Central memory CD4-positive, alpha-beta T cell (primary cell): ENCODE data around the gene KISS1R.
"Not testable (repeated sequence)": the region's sequence is repeated elsewhere in the genome, so short reads cannot be mapped to it uniquely, and the experiment has no call there.

Experiments
- DNase-seq: peaks from one replicate; pipeline ENCODE4 v3.0.0; 2022
- total RNA-seq, 3 experiments: gene quantifications; one replicate each; lab custom pipeline; 2026; lab: John Stamatoyannopoulos, UW

KISS1R gene
- total RNA-seq, result 1.7 to 2.5 (median 2.1) reads per million in 3 experiments

DNA sequence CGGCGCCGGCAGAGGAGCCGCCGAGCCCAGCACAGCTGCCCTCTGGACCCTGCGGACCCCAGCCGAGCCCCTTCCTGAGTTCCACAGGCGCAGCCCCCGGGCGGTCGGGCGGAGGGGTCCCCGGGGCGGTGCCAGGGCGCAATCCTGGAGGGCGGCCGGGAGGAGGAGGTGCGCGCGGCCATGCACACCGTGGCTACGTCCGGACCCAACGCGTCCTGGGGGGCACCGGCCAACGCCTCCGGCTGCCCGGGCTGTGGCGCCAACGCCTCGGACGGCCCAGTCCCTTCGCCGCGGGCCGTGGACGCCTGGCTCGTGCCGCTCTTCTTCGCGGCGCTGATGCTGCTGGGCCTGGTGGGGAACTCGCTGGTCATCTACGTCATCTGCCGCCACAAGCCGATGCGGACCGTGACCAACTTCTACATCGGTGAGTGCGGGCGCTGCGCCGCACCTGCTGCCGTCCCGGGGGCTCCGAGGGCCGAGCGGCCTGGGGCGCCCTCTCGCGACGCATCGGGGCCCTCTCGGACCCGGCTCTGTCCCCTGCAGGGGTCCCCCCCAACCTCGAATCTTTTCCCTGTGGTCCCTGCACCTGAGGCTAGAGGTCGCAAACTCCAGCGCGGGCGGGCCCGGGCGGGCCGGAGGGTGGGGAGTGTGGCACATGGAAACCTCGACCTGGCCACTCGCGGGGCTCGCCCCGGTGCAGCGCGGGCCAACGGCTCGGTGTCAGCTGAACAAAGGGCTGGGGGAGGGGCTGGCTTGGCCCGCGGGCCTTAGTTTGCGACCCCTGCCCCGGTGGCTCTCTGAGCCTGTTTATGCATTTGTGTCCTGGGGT is at the start of gene KISS1R:
Gene KISS1R, plus strand, starts transcription at position 11 of the 829 bp plus-strand sequence. Its CDS starts 170 bp downstream, at position 181.
- DNase-seq, result no peak

DNA sequence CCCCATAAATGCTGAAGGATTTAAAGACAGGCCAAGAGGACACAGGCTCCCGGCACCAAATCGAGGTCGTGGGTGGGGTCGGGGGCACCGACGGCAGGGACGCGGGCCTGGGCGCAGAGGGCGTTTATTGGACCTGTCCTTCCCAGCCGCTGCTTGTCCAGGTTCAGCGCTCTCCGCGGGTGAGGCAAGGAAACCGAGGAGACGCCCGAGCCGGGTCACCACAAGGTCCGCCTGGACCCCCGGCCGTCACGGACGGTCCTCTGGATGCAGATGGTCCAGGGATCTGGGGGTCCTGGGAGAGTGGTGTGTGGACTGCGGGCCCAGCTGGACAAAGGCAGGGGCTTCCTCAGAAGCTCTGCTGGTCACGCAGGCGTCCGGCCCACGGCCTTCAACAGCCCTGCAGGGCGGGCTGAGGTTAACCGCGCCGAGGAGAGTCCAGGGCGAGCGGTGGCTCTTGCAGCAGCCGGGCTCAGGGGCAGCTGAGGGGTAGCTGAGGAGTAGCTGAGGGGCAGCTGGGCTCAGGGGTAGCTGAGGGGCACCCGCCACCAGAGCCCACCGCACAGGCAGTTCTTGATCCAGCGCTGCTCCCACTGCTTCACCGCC is 49.2 kb upstream of the KISS1R start:
- DNase-seq, result no peak

DNA sequence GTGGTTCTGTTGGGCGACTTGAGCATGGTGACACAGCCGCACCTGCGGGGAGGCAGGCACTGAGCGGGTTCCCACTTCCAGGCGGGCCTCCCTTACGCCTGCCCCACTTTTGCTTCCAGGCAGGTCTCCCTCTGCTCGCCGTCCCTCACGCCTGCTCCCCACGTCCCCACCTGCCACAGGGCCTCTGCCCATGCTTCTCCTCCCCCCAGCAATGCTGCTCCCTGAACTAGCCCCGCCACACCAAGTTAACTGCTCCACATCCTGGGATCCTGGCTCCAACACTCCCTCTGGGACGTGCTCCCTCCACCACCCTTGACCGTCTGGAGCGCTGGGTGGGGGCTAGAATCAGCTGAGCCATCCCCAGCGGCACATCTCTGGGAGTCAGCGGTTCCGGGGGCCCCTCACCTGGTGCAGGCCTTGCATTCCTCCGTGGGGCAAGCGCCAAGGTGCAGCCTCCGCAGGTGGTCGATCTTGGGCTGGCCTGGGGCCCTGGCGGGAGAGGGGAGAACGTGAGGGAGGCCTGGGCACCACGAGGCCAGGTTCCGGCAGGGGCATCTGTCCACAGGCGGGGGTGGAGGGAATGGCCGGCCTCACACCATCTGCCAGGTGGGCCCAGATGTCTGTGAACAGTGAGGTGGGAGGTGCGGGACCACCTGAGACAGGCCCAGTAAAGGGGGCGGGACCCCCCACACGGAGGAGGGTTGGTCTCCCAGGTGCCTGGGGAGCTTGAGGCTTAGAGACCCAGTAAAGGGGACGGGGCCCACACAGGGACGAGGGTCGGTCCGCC is 48.5 kb upstream of the KISS1R start:
- DNase-seq, result no peak

DNA sequence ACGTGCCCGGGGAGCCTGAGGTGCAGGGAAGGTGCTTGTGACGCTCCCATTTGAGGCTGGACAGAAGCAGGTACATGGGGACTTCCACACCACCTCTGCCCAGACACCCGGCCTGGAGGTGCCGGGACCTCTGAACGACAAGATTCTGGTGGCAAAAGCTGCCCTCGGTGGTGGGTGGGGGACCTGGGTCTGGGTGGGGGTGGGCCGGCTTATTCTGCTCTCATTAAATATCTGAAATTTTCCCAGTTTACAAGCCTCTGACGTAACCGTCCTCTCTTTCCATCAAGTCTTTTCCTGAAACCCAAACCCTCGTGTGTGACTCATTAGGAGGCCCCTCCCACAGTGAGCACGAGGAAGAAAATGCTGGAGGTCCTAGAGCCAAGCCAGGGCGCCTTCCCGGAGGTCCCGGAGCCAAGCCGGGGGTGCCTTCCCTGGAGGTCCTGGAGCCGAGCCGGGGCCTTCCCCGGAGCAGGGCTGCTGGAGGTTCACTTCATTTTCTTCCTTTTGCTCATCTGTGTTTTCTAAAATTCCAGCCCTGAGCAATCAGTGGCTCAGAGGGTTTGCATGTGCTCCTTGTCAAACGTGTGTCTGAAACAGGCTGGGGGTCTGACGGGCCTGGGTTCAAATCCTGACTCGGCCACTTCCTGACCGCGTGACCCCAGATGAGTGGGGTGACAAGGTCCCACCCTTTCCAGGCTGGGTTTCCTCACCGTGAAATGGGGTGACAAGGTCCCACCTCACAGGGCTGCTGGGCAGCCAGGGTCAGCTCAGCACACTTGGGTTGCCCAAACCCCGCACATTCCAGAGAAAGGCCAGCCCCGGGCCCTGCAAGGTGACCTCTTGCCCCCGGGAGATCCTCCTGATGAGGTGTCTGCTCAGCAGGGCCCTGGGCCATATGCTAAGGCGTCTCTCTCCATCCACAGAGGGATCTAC is 47.6 kb upstream of the KISS1R start:
- DNase-seq, result no peak

DNA sequence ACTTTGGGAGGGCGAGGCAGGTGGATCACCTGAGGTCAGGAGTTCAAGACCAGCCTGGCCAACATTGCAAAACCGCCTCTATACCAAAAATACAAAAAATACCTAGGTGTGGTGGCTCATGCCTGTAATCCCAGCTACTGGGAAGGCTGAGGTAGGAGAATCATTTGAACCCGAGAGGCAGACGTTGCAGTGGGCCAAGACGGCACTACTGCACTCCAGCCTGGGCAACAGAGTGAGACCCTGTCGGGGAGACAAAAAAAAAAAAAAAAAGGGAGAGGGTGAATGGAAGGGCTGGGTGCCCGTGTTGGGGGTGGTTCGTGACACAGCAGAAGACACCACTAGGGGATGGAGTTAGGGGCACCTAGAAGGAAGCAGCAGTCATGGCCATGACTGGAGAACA is 46.8 kb upstream of the KISS1R start:
- no peak for DNase-seq

DNA sequence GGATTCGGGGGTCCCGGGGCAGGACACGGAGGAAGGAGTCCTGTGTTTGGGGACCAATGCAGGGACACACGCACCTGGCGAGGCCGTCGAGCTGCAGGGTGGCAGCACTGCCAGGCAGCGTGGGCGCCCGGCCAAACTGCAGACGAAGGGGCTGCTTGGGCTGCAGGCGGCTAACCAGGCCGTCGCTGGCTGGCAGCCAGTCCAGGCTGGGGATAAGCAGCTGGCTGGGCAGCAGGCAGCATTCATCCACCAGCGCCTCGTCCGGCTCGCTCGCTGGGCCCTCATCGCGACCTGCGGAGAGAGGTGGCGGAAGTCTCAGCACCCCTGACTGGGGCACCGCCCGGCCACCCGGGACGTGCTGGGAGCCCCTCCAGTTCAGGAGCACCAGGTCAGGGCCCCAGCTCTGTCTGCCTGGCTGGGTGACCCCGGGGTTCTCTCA is 46.2 kb upstream of the KISS1R start:
- DNase-seq, result no peak

DNA sequence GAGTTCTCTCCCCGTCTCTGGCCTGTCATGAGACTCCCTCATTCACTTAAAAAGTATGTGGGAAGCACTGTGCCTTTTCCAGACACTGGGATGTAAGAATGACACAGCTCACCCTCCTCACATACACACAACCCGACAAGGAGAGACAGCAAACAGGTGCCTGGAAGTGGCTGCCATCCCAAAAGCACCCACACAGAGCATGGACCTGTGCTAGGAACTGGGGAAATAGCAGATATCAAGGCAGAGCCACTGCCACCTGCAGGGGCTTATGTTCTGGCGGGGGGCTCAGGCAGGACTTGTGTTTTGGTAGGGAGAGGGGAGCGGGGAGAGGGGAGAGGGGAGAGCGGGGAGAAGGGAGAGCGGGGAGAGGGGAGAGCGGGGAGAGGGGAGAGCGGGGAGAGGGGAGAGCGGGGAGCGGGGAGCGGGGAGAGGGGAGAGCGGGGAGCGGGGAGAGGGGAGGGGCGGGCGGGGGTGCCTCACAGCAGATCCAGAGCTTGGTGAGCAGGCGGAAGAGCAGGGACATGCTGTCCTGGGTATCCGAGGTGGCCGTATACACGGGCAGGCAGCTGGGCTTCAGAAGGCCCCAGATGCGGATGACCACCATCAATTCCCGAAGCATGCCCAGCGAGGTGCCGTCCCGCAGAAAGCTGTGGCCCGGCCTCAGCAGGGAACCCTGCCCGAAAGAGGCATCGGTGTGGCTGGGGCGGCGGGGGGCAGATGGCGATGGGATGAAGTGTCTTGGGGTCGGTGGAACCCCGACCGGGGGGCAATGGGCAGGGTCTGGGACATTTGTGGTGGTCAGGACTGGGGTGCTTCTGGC is 45.5 kb upstream of the KISS1R start:
- DNase-seq, result no peak

DNA sequence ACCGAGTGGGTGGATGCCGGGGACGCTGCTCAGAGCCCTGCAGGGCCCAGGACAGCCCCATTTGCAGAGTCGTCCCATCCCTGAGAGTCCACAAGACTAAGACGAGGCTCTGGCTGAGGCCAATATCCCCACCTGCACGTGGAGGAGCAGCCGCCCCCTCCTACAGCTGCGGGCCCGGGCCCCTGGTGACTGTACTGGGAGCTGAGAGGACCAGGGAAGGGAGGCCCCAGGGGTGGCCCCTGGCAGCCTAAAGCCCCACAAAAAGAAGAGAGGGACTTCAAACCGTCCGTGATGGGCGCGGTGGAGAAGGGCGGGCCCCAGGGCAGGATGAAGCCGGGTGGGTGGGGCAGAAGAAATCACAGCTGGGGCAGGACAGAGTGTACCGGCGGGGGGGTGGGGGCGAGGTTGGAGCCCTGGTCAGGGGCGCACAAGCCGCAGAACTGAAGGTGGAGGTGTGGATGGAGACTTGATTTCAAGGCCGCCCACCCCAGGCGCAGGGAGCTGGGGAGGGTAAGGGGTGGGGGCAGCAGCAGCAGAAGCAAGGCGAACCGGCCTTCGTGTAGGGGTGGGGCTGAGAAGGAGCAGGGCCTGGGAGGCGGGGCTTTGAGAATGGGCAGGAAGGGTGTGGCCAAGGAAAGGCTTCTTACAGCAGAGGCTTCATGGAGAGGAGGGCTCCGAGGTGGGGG is 44.7 kb upstream of the KISS1R start:
- DNase-seq, result peak; percentile 79

DNA sequence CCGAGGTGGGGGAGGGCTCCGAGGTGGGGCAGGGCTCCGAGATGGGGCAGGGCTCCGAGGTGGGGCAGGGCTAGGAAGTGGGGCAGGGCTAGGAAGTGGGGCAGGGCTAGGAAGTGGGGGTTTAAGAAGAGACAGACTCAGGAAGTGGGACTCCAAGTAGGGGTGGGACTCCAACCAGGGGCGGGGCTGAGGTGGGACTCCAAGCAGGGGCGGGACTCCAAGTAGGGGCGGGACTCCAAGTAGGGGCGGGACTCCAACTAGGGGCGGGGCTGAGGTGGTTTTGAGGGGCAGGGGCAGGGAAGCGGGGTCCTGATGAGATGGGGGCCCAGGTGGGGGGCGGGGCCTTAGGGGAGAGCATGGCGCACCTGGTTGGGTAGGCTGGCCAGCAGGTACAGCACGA is 44.0 kb upstream of the KISS1R start:
- peak; percentile 82 for DNase-seq

DNA sequence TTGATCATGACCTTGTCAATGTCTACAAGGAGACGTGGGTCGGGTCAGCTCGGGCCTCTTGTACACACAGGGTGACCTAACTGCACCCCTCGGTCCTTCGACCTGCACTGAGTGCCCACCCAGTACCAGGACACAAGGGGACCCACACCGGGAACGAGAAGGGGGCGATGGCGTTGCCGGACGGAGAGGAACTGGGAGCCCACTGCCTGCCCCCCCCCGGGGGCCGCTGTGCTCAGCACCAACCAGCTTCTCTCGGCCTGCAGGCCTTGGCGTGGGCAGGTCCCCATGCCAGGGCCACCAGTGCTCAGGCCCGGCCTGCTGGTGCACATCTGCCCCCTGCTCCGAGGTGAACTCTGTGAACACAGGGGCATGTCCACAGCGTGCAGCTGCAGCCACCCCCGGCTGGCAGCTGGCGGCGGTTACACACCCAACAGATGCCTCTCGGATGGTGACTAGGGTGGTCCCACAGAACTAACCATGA is 43.5 kb upstream of the KISS1R start:
- no peak for DNase-seq

DNA sequence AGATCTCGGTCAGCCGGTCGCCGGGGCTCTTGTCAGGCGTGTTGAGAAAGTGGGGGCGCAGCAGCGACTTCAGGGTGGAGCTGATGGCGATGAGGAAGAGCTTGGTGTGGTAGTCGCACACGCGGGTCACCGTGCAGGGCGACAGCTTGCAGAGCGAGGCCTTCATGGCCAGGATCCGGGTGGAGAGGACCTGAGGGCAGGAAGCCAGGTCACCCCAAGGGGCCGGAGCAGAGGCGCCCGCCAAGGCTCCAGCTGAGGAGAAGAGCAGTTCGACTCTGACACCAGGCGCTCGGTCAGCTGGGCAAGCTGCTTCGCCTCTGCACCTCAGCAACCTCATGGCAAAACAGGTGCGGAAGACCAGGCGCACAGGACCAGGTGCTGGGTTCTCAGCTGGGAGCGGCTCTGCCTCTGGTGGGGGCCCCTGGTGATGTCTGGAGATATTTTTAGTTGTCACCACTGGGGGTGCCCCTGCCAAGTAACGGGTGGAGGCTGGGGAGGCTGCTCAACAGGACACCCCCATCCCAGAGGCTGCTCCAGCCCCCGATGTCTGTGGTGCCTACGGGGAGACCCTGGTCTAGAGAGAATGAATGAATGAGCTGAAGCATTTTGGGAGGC is 41.8 kb upstream of the KISS1R start:
- no peak for DNase-seq

DNA sequence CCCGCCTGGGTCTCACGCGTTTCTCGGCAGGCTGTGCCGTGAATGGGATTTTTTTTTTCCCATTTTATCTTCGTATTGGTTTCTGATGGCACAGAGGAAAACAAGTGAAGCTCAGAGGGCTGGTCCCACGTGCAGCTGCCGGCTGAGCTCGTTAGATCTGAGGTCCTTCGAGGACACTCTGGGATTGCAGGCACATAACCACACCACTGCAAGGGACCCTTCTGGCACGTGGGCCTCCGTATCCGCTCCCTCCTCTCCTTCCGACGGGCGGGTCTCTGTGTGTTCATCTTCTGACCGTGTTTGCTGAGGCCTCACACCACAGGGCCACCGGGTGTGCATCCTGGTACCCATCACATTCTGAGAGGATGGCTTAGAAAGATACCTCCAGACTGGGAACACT is 41.0 kb upstream of the KISS1R start:
- no peak for DNase-seq

DNA sequence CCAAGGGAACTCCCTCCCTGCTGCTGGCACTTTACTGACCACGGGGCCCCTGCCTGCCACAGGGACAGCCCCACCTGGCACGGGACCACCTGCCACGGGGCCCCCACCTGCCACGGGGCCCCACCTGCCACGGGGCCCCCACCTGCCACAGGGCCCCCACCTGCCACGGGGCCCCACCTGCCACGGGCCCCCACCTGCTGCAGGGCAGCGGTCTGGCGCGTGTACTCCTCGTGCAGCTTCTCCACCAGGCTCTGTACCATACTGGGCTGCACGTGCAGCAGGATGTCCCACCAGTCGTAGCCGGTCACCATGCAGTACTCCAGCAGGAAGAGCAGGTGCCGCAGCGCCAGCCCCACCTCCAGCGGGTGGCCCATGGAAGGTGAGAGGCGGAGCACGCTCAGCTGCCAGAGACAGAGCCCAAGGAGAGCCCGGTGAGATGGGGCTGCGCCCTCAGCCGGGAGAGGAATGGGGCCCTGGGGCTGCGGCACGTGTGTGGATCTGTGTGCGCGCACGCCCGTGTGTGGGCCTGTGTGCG is 40.3 kb upstream of the KISS1R start:
- no peak for DNase-seq

DNA sequence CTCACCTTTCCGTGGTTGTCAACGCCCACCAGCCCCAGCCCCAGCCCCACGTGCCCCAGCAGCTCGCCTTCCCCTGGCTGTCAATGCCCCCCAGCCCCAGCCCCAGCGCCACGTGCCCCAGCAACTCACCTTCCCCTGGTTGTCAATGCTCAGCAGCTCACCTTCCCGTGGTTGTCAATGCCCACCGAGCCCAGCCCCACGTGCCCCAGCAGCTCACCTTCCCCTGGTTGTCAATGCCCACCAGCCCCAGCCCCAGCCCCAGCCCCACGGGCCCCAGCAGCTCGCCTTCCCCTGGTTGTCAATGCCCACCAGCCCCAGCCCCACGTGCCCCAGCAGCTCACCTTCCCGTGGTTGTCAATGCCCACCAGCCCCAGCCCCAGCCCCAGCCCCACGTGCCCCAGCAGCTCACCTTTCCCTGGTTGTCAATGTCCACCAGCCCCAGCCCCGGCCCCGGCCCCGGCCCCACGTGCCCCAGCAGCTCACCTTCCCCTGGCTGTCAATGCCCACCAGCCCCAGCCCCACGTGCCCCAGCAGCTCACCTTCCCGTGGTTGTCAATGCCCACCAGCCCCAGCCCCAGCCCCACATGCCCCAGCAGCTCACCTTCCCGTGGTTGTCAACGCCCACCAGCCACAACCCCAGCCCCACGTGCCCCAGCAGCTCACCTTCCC is 39.0 kb upstream of the KISS1R start:
- DNase-seq, result not testable (repeated sequence)

DNA sequence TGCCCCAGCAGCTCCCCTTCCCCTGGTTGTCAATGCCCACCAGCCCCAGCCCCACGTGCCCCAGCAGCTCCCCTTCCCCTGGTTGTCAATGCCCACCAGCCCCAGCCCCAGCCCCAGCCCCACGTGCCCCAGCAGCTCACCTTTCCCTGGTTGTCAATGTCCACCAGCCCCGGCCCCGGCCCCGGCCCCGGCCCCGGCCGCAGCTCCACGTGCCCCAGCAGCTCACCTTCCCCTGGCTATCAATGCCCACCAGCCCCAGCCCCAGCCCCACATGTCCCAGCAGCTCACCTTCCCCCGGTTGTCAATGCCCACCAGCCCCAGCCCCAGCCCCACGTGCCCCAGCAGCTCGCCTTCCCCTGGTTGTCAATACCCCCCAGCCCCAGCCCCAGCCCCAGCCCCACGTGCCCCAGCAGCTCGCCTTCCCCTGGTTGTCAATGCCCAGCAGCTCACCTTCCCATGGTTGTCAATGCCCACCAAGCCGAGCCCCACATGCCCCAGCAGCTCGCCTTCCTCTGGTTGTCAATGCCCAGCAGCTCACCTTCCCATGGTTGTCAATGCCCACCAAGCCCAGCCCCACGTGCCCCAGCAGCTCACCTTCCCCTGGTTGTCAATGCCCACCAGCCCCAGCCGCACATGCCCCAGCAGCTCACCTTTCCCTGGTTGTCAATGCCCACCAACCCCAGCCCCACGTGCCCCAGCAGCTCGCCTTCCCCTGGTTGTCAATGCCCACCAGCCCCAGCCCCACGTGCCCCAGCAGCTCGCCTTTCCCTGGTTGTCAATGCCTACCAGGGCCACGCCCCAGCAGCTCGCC is 38.2 kb upstream of the KISS1R start:
- DNase-seq, result not testable (repeated sequence)

DNA sequence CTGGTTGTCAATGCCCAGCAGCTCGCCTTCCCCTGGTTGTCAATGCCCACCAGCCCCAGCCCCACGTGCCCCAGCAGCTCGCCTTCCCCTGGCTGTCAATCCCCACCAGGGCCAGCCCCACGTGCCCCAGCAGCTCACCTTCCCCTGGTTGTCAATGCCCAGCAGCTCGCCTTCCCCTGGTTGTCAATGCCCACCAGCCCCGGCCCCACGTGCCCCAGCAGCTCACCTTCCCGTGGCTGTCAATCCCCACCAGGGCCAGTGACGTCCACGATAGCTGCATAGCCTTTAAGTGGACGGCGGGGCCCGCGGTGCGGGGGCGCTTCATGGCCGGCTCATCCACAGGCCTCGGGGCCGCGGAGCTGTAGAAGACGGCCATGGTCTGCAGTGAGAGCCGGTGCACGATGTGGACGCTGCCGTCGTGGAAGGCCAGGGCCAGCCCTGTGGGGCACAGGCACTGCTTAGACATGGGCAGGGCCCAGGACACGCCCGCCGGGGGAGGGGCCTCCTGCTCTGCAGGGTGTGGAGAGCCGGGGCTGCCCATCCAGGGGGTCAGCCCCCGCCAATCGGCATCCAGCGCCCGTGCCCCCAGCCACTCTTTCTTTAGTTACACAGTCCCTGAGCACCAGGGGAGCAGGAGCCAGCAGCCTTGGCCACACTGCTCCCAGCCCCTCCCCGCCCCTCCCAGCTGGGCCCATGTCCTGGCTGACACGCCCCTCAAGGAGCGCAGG is 37.3 kb upstream of the KISS1R start:
- no peak for DNase-seq

DNA sequence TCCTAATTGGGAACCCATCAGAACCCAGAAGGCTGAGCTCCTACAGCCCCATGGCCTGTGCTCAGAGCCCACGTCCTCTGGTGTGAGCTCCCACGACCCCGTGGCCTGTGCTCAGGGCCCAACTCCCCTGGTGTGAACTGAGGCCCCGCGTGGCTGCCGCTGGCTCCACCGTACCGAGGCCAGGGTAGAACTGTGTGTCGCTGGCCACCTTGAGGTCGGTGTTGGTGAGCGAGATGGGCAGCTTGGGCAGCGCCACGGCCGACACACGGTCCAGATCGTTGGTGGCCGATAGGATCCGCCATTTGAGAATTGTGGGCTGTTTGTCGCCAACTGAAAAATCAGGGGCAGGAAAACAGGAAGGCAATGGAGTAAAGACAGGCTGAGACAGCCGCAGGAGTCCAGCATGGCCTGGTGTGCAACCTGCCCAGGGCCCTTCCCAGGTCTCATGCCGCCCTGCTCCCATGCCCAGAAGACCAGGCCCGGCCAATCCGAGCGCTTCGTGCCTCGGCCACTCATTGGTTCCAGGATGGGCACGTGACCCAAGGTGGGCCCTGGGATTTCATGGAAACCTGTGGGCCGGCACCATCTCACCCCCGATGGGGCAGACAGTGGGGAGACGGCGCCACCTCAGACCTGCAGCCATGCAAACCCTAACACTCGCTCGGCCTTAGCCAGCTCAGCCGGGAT is 35.6 kb upstream of the KISS1R start:
- DNase-seq, result no peak
